Skin of body (tissue), 2 donors: Measurements from ENCODE around the gene P2RY12. TPM values are rescaled to one million over a fixed set of nuclear protein-coding genes. Genes with fewer than 3 reads are reported as not detected.

Experiments used
- DNase-seq: peaks from one replicate; lab custom pipeline; 2025; lab: John Stamatoyannopoulos, UW
- total RNA-seq: library from RNA; depleted of rRNA; stranded (reverse); fragments of >200 nt; gene quantifications from one replicate; pipeline ENCODE4 v1.2.3, GENCODE V29; 2014

Gene P2RY12
- total RNA-seq, 1 donor from 2014 or later: 1.7 TPM

- DNase-seq: no peak
Observed at GRCh38 chr3:151346292-151346691, 38.3 kb downstream of the P2RY12 start.

- peak; percentile 47 for DNase-seq
Observed at GRCh38 chr3:151345859-151346258, 38.7 kb downstream of the P2RY12 start.

- no peak for DNase-seq
Observed at GRCh38 chr3:151331696-151332095, 52.9 kb downstream of the P2RY12 start.

- peak; percentile 5 for DNase-seq
Observed at GRCh38 chr3:151330899-151331298, 53.7 kb downstream of the P2RY12 start.

GRCh38 chr3:151330379-151330778, 54.2 kb downstream of the P2RY12 start:
- no peak for DNase-seq

- no peak for DNase-seq
Observed at GRCh38 chr3:151329363-151329762, 55.2 kb downstream of the P2RY12 start, which contains the start of gene P2RY13. TSS of gene P2RY13 (minus strand) at chr3:151329549. CDS start at chr3:151329528, 21 bp downstream.

- no peak for DNase-seq
Observed at GRCh38 chr3:151328298-151328995, 56.1 kb downstream of the P2RY12 start.

- no peak for DNase-seq
Observed at GRCh38 chr3:151327571-151328198, 56.9 kb downstream of the P2RY12 start.

- no peak for DNase-seq
Observed at GRCh38 chr3:151322511-151322910, 62.0 kb downstream of the P2RY12 start.

GRCh38 chr3:151321526-151321925, 63.0 kb downstream of the P2RY12 start:
- DNase-seq: no peak

GRCh38 chr3:151320131-151320530, 64.4 kb downstream of the P2RY12 start:
- no peak for DNase-seq

- no peak for DNase-seq
Observed at GRCh38 chr3:151319628-151320027, 64.9 kb downstream of the P2RY12 start.

GRCh38 chr3:151318991-151319390, 65.6 kb downstream of the P2RY12 start:
- DNase-seq: no peak

GRCh38 chr3:151318313-151318712, 66.2 kb downstream of the P2RY12 start:
- no peak for DNase-seq

GRCh38 chr3:151316267-151316991, 68.1 kb downstream of the P2RY12 start, which contains the start of gene GPR87:
TSS of gene GPR87 (minus strand) at chr3:151316820. CDS start at chr3:151300100, 16,720 bp downstream.
- no peak for DNase-seq

- DNase-seq: no peak
Observed at GRCh38 chr3:151315846-151316245, 68.7 kb downstream of the P2RY12 start.

- DNase-seq: no peak
Observed at GRCh38 chr3:151315136-151315535, 69.4 kb downstream of the P2RY12 start.

GRCh38 chr3:151314593-151314992, 70.0 kb downstream of the P2RY12 start:
- DNase-seq: no peak

GRCh38 chr3:151314137-151314536, 70.4 kb downstream of the P2RY12 start:
- no peak for DNase-seq

GRCh38 chr3:151312972-151313371, 71.6 kb downstream of the P2RY12 start:
- no peak for DNase-seq

GRCh38 chr3:151309566-151309965, 75.0 kb downstream of the P2RY12 start:
- no peak for DNase-seq
